HG02970 (cell line): Measurements from ENCODE around the gene ASPRV1.
A peak's percentile ranks its signal among the peaks of the same experiment; 100 is the strongest.

ENCODE experiments used
- ATAC-seq: cut with Tn5 transposase; IDR thresholded peaks from one replicate; pipeline ENCODE4 v1.9.1; 2021; ENCODE audit warnings: mild to moderate bottlenecking, moderate library complexity, moderate number of reproducible peaks; ENCODE audit not compliant: unreplicated experiment, low FRiP score

Gene ASPRV1

DNA sequence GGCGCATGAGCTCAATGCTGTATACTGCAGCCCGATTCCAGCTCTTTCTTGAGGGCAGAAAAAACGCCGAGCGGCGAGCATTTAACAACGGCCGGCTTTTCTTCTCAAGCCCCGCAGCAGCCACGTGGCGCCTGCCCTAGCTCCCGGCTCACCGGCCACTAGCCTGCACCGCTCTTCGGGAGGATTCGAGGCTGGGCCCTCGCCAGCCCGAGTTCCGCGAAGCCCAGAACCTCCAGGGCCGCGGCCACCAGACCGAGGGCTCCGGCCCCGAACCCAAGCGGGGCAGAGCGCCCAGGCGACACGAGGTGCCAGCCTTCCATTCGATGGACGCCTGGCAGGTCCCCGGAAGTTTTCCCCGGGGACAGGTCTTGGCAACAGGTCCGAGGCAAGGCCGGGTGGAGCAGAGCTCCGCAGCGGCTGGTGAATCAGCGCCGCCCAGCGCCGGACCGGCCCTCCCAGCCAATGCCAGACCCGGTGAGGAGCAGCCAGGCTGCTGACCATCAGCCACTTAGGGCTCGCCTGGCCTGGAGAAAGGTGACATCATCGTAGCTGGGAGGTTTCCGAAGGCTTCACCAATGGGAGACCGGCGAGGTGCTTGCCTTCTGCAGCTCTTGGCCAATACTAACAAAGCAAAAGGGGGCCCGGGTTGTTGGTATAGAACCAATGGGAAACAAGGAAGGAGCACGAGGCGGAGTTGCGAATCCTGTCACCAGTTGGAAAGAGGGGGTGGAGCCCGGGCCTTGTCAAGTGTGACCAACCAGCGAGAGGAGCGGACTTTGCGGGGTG lies 47.1 kb downstream of the ASPRV1 start:
- peak; percentile 87 for ATAC-seq

DNA sequence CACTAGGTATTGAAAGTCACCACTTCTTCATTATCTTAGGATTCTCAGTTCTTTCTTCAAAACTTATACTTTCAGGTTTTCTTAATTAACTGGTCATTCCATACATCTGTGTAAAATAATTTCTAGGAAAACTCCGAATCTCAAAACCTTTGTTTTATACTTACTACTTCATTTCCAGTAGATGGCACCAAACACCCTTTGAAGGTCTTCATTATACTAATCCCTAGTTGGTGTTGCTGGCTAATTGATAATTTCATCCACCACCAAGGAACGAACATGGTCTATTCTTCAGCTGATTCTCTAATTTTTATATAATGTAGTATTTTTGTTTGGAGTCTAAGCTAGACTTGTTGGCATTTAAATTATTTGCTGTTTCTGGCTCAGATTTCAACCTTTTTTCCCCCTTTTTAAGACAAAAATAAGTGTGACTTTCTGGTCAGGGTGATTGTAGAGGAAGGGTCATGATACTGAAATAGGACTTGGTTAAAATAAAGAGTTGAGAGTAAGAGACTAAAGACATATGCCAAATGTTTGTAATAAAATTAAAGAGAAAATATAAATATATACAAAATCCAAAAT lies 49.4 kb downstream of the ASPRV1 start:
- ATAC-seq = no peak
